GM21515 (cell line): Measurements from ENCODE around the gene CD8B2.
"Not testable (repeated sequence)": the region's sequence is repeated elsewhere in the genome, so short reads cannot be mapped to it uniquely, and the experiment has no call there.

Source experiments
- ATAC-seq: cut with Tn5 transposase; IDR thresholded peaks from one replicate; pipeline ENCODE4 v1.9.1; 2021; ENCODE audit not compliant: unreplicated experiment

Gene CD8B2

GRCh38 chr2:106486551-106487385 is at the start of gene CD8B2:
Gene CD8B2 (plus strand): TSS chr2:106487364. CDS start chr2:106487427, 63 bp downstream.
- not testable (repeated sequence) for ATAC-seq

- not testable (repeated sequence) for ATAC-seq
Measured at GRCh38 chr2:106461882-106462281, 25.3 kb upstream of the CD8B2 start.

- ATAC-seq: not testable (repeated sequence)
Measured at GRCh38 chr2:106467516-106467915, 19.6 kb upstream of the CD8B2 start.

- ATAC-seq: not testable (repeated sequence)
Measured at GRCh38 chr2:106468107-106468506, 19.1 kb upstream of the CD8B2 start, which contains the start of gene RGPD3. Gene RGPD3 (minus strand): TSS chr2:106468413. CDS start chr2:106468288, 125 bp downstream.

GRCh38 chr2:106470658-106471057 is 16.5 kb upstream of the CD8B2 start:
- not testable (repeated sequence) for ATAC-seq

GRCh38 chr2:106477647-106478046 is 9.5 kb upstream of the CD8B2 start:
- ATAC-seq: not testable (repeated sequence)

GRCh38 chr2:106479563-106479962 is 7.6 kb upstream of the CD8B2 start:
- ATAC-seq: not testable (repeated sequence)

- ATAC-seq: not testable (repeated sequence)
Measured at GRCh38 chr2:106487386-106488191, 425 bp downstream of the CD8B2 start.

GRCh38 chr2:106489701-106490100 is 2.5 kb downstream of the CD8B2 start:
- not testable (repeated sequence) for ATAC-seq

- ATAC-seq: not testable (repeated sequence)
Measured at GRCh38 chr2:106492399-106492798, 5.2 kb downstream of the CD8B2 start.

- ATAC-seq: not testable (repeated sequence)
Measured at GRCh38 chr2:106492913-106493312, 5.7 kb downstream of the CD8B2 start.

- not testable (repeated sequence) for ATAC-seq
Measured at GRCh38 chr2:106498549-106498948, 11.4 kb downstream of the CD8B2 start.

- not testable (repeated sequence) for ATAC-seq
Measured at GRCh38 chr2:106500350-106500749, 13.2 kb downstream of the CD8B2 start.

GRCh38 chr2:106502351-106502750 is 15.2 kb downstream of the CD8B2 start:
- ATAC-seq: not testable (repeated sequence)

GRCh38 chr2:106504192-106504591 is 17.0 kb downstream of the CD8B2 start:
- not testable (repeated sequence) for ATAC-seq

GRCh38 chr2:106504787-106505186 is 17.6 kb downstream of the CD8B2 start:
- ATAC-seq: not testable (repeated sequence)

- ATAC-seq: not testable (repeated sequence)
Measured at GRCh38 chr2:106506002-106506687, 19.0 kb downstream of the CD8B2 start.

- not testable (repeated sequence) for ATAC-seq
Measured at GRCh38 chr2:106508660-106509373, 21.7 kb downstream of the CD8B2 start.

- not testable (repeated sequence) for ATAC-seq
Measured at GRCh38 chr2:106509374-106509770, 22.2 kb downstream of the CD8B2 start.

GRCh38 chr2:106510791-106511190 is 23.6 kb downstream of the CD8B2 start:
- ATAC-seq: not testable (repeated sequence)
